Measurements from ENCODE around the gene NKX2-3. TPM values are rescaled to one million over a fixed set of nuclear protein-coding genes. Genes with fewer than 3 reads are reported as not detected.

The NKX2-3 gene
- total RNA-seq, 2 donors from 2014 or later, result not detected

GRCh38 chr10:99537086-99537988, 4.6 kb downstream of the NKX2-3 start:
- intact Hi-C loops (cut with DNase I), result no loop called here
- TF ChIP-seq POLR2AphosphoS5 (IDR thresholded peaks at IDR 0.05), result no peak
- TF ChIP-seq CTCF (IDR thresholded peaks at IDR 0.05), result no peak
- no peak for TF ChIP-seq POLR2A (IDR thresholded peaks at IDR 0.05)

GRCh38 chr10:99537989-99538917, 5.5 kb downstream of the NKX2-3 start:
- no peak for TF ChIP-seq POLR2AphosphoS5 (IDR thresholded peaks at IDR 0.05)
- no peak for TF ChIP-seq POLR2A (IDR thresholded peaks at IDR 0.05)
- H3K27ac ChIP-seq, result no peak overlapping the region
- H3K27me3 ChIP-seq (replicated peaks; ENCODE audit: insufficient read depth), result peaks cover 70% of the 10 kb centered on the region
- no peaks in the 10 kb centered on the region for H3K36me3 ChIP-seq
- H3K9me3 ChIP-seq, result no peaks in the 10 kb centered on the region
- no peak for DNase-seq (ENCODE audit: low spot score)
- H3K4me3 ChIP-seq, result no peak overlapping the region
- intact Hi-C loops (cut with DNase I), result no loop called here
- WGBS, result 54% methylated on average over 10 of the region's 10 CpGs
- peaks cover 10% of the 10 kb centered on the region for H3K4me1 ChIP-seq (replicated peaks)

More at GRCh38 chr10:99537086-99537988, 4.6 kb downstream of the NKX2-3 start:
- no peaks in the 10 kb centered on the region for H3K36me3 ChIP-seq
- peaks cover 10% of the 10 kb centered on the region for H3K4me1 ChIP-seq (replicated peaks)
- H3K27me3 ChIP-seq (replicated peaks; ENCODE audit: insufficient read depth), result peaks cover 79% of the 10 kb centered on the region
- DNase-seq (ENCODE audit: low spot score), result no peak
- WGBS, result 9% methylated on average over 63 of the region's 64 CpGs
- H3K9me3 ChIP-seq, result no peaks in the 10 kb centered on the region
- no peak overlapping the region for H3K27ac ChIP-seq
- no peak overlapping the region for H3K4me3 ChIP-seq

- Histone ChIP-seq H3K36me3 (no peaks in the 10 kb centered on the region), H3K4me1 (replicated peaks) (peaks cover 10% of the 10 kb centered on the region), H3K27ac (no peak overlapping the region), H3K4me3 (no peak overlapping the region), H3K27me3 (replicated peaks; ENCODE audit: insufficient read depth) (peaks cover 61% of the 10 kb centered on the region), H3K9me3 (no peaks in the 10 kb centered on the region)
- intact Hi-C loops (cut with DNase I), result no loop called here
- DNase-seq (ENCODE audit: low spot score), result no peak
- no peak for TF ChIP-seq POLR2A (IDR thresholded peaks at IDR 0.05)
- no peak for TF ChIP-seq CTCF (IDR thresholded peaks at IDR 0.05)
- no peak for TF ChIP-seq POLR2AphosphoS5 (IDR thresholded peaks at IDR 0.05)
- WGBS, result 52% methylated on average over 6 of the region's 6 CpGs
These were observed 6.4 kb downstream of the NKX2-3 start for GRCh38 chr10:99539120-99539519.

GRCh38 chr10:99539820-99540219, 7.1 kb downstream of the NKX2-3 start:
- Histone ChIP-seq H3K27ac (no peak overlapping the region), H3K36me3 (no peaks in the 10 kb centered on the region), H3K4me1 (replicated peaks) (peaks cover 8% of the 10 kb centered on the region), H3K4me3 (no peak overlapping the region), H3K27me3 (replicated peaks; ENCODE audit: insufficient read depth) (peaks cover 59% of the 10 kb centered on the region), H3K9me3 (no peaks in the 10 kb centered on the region)
- DNase-seq (ENCODE audit: low spot score), result no peak
- WGBS, result 8% methylated on average over 1 of the region's 1 CpG
- TF ChIP-seq POLR2AphosphoS5 (IDR thresholded peaks at IDR 0.05) (no peak), CTCF (IDR thresholded peaks at IDR 0.05) (no peak), POLR2A (IDR thresholded peaks at IDR 0.05) (no peak)
- intact Hi-C loops (cut with DNase I), result no loop called here

GRCh38 chr10:99540306-99540656, 7.5 kb downstream of the NKX2-3 start:
- peaks cover 57% of the 10 kb centered on the region for H3K27me3 ChIP-seq (replicated peaks; ENCODE audit: insufficient read depth)
- H3K4me3 ChIP-seq, result peak overlapping the region; percentile 1 to 10

More at GRCh38 chr10:99540306-99540656, 7.5 kb downstream of the NKX2-3 start:
- no peak for TF ChIP-seq POLR2AphosphoS5 (IDR thresholded peaks at IDR 0.05)
- DNase-seq (ENCODE audit: low spot score), result no peak
- peaks cover 5% of the 10 kb centered on the region for H3K4me1 ChIP-seq (replicated peaks)
- no peaks in the 10 kb centered on the region for H3K9me3 ChIP-seq
- H3K27ac ChIP-seq, result no peak overlapping the region
- WGBS, result 5% methylated on average over 28 of the region's 28 CpGs
- intact Hi-C loops (cut with DNase I), result no loop called here
- no peaks in the 10 kb centered on the region for H3K36me3 ChIP-seq

All from prostate gland (tissue), 2 donors.